ENCODE results near the gene CDR2L.
A peak's percentile ranks its signal among the peaks of the same experiment; 100 is the strongest.
"Not testable (repeated sequence)": the region's sequence is repeated elsewhere in the genome, so short reads cannot be mapped to it uniquely, and the experiment has no call there.

Gene CDR2L

GRCh38 chr17:75044716-75045115 lies 57.3 kb downstream of the CDR2L start:
- no peak for DNase-seq

DNA sequence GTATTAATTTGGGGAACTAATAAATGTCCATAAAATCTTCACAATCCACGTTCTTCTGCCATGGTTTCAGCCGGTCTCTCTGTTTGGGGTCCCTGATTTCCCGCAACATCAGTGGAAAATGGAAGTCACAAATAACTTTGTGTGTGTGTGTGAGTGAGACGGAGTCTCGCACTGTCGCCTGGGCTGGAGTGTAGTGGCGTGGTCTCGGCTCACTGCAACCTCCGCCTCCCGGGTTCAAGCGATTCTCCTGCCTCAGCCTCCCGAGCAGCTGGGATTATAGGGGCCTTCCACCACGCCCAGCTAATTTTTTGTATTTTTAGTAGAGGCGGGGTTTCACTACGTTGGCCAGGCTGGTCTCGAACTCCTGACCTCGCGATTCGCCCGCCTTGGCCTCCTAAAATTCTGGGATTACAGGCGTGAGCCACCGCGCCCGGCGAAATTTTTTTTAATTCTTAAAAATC lies 58.5 kb downstream of the CDR2L start:
- DNase-seq, result not testable (repeated sequence)

- peak; percentile 65 to 97 (median 94) for DNase-seq
Measured at GRCh38 chr17:75046407-75047289, 59.2 kb downstream of the CDR2L start, which contains the start of the genes ATP5PD and KCTD2. Gene ATP5PD, minus strand, starts transcription at chr17:75046969. Its CDS starts 4,319 bp downstream, at chr17:75042650. Gene KCTD2, plus strand, starts transcription at chr17:75047225. Its CDS starts 26 bp downstream, at chr17:75047251.

- DNase-seq, result peak in 6 of 14 donors; percentile 1 to 54 (median 44)
Measured at GRCh38 chr17:75047398-75048098, 60.1 kb downstream of the CDR2L start.

DNA sequence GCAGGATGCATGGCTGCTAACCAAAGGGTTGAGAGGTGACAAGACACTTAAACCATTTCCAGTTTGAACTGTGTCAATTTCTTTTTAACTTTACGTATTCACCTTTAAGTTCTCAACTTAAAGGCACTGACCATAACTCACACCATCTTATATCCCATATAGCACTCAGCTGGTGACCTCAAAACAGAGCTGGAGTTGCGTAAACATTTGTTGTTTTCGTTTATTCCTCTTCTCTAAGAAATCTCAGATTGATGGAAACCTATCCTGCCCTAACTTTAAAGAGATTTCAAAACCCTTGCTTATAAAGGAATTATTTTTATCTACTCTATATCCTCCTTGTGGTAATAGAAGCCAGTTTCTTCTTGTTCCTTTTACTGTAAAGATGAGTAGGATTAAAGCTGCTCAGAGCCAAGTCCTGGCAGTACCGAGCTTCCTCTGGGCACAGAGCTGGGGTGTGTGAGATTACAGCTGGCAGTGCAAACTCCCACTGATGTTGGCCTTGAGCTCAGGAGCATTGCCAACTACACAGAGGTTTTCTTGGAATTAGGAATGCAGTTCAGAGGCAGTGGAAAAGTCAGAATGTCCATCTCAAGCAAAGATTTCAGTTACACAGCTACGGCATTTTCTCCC lies 60.9 kb downstream of the CDR2L start:
- DNase-seq, result peak in 6 of 14 donors; percentile 3 to 50 (median 16)

DNA sequence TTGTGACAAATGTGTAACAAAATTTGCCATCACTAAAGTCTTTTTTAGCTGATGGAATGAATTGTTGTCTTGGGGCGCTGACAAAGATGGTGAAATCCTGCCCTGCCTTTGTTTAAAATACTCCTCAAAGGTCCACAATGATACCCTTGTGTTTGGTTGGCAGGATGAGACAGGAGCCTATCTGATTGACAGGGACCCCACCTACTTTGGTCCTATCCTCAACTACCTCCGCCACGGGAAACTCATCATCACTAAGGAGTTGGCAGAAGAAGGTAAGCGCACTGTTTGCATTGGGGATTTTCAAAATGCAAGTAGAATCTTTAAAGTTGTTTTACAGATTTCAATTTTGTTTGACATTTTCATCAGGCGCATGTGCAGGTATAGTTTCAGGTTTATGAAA lies 61.6 kb downstream of the CDR2L start:
- peak in 1 of 14 donors; percentile 43 for DNase-seq

DNA sequence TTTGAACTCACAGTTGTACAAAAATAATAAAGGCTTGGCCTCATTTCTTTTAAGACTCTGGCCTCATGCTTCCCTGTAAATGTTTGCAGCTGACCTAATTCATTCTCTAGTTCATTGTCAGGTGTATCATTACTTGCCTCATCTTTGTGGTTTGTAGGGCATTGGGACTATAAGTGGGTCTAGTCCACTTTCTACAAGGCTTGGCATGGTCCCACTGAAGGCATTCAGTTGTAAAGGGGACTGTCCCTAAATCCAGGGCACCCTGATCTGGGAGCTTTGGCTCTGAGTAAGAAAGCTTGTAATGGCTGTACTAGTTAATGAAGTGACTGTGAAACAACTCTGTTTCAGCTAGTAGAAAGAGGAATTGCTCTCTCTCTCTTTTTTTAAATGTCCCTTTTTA lies 62.3 kb downstream of the CDR2L start:
- DNase-seq, result no peak

GRCh38 chr17:75051941-75052340 lies 64.5 kb downstream of the CDR2L start:
- peak in 2 of 14 donors; percentile 19 to 99 for DNase-seq

All from C1 segment of cervical spinal cord (tissue), 14 donors.